ENCODE results near the gene APRT. TPM values are rescaled to one million over a fixed set of nuclear protein-coding genes. Genes with fewer than 3 reads are reported as not detected.

Gene APRT
- polyA plus RNA-seq, 1 experiment = 66.8 TPM

DNA sequence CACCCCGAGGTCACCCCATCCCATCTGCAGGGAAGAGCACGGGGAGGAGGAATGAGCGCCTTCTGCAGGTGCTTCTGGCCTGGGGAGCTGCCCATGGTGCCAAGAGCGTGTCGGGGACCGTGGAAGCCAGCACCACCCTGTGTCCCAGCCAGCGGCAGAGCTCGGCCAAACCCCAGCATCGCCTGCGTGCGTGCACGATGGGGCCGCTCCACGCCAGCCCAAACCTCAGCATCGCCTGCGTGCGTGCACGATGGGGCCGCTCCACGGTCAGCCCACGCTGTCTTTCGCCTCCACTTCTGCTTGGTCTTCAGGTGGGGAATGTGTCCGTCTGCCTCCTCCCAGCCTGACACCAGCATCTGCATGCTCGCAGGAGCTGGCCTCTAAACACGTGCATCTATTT is 31.1 kb upstream of the APRT start:
- Histone ChIP-seq H3K27ac (ENCODE audit: low read depth, low read length) (no peak overlapping the region), H3K27me3 (ENCODE audit: control insufficient read depth, insufficient read depth, low read length) (no peaks in the 10 kb centered on the region), H3K4me3 (ENCODE audit: low read depth, low read length) (no peak overlapping the region), H3K9me3 (ENCODE audit: control insufficient read depth, insufficient read depth, low read length) (no peaks in the 10 kb centered on the region)
- CTCF ChIA-PET = no interaction called here
- DNase-seq (ENCODE audit: low read depth, low spot score) = no peak
- TF ChIP-seq, protein P1, sequence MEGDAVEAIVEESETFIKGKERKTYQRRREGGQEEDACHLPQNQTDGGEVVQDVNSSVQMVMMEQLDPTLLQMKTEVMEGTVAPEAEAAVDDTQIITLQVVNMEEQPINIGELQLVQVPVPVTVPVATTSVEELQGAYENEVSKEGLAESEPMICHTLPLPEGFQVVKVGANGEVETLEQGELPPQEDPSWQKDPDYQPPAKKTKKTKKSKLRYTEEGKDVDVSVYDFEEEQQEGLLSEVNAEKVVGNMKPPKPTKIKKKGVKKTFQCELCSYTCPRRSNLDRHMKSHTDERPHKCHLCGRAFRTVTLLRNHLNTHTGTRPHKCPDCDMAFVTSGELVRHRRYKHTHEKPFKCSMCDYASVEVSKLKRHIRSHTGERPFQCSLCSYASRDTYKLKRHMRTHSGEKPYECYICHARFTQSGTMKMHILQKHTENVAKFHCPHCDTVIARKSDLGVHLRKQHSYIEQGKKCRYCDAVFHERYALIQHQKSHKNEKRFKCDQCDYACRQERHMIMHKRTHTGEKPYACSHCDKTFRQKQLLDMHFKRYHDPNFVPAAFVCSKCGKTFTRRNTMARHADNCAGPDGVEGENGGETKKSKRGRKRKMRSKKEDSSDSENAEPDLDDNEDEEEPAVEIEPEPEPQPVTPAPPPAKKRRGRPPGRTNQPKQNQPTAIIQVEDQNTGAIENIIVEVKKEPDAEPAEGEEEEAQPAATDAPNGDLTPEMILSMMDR (IDR thresholded peaks at IDR 0.05; ENCODE audit: low read depth, low read length) = no peak
- POLR2A ChIA-PET = no interaction called here

DNA sequence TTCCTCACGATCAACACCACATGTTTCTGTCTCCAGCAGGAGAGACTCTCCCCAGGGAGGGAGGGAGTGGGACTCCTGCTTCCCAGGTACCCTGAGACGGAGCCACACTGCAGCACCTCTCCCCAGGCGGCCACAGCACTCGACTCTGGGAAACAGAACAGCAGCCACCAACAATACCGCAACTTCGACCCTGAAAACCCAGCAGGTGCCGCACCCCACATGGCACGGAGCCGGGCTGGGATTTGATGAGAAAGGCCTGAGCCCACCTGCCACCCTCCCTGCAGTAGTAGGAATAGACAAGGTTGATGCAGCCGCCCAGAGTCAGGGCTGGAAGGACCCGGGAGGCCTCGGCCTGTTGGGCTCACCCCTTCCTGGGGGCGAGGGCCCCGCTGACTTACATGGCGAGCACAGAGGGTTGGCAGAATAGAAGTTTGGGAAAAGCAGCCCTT is 30.6 kb upstream of the APRT start:
- ChIA-PET CTCF (no interaction called here), POLR2A (no interaction called here)
- H3K27ac ChIP-seq (ENCODE audit: low read depth, low read length) = no peak overlapping the region
- no peak overlapping the region for H3K4me3 ChIP-seq (ENCODE audit: low read depth, low read length)
- TF ChIP-seq, protein P1 (IDR thresholded peaks at IDR 0.05; ENCODE audit: low read depth, low read length) = no peak
- H3K9me3 ChIP-seq (ENCODE audit: control insufficient read depth, insufficient read depth, low read length) = no peaks in the 10 kb centered on the region
- DNase-seq (ENCODE audit: low read depth, low spot score) = no peak
- H3K27me3 ChIP-seq (ENCODE audit: control insufficient read depth, insufficient read depth, low read length) = no peaks in the 10 kb centered on the region

DNA sequence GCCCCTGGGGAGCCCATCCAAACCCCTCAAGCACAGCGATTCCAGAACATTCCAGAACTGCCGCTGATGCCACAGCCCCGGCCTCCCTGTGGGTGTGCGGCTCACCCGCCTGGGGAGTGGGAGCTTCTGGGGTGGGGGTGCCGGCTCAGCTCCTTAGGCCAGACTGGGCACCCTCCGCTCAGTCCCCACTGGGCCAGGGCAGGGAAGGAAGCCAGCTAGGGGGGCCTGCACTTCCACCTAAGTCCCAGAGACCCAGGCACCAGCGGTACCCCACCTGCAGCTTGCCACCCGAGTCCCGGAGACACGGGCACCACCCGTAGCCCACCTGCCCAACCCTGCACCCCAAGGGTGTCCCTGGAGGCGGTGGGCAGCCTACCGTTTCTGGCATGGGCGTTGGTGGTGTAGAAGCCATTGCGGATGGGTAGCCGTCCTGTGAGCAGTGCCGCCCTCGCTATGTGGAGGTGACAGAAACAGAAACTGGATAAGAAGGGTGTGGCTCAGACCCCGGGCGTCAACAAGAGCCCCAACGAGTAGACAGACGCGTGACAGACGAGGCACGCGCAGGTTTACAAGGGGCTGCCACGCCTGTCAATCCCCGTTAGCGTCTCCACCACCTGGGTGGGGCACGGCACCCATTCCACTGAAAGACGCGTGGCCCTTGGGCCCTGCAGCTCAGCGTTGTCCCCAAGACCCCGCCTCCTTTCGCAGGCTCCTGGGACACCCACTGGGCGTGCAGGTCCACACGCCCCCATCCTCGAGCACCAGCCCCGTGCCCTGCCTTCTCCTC is 30.0 kb upstream of the APRT start:
- Histone ChIP-seq H3K4me3 (ENCODE audit: low read depth, low read length) (no peak overlapping the region), H3K27me3 (ENCODE audit: control insufficient read depth, insufficient read depth, low read length) (no peaks in the 10 kb centered on the region), H3K27ac (ENCODE audit: low read depth, low read length) (no peak overlapping the region), H3K9me3 (ENCODE audit: control insufficient read depth, insufficient read depth, low read length) (no peaks in the 10 kb centered on the region)
- CTCF ChIA-PET = no interaction called here
- POLR2A ChIA-PET = no interaction called here
- no peak for DNase-seq (ENCODE audit: low read depth, low spot score)
- TF ChIP-seq, protein P1 (IDR thresholded peaks at IDR 0.05; ENCODE audit: low read depth, low read length) = no peak

DNA sequence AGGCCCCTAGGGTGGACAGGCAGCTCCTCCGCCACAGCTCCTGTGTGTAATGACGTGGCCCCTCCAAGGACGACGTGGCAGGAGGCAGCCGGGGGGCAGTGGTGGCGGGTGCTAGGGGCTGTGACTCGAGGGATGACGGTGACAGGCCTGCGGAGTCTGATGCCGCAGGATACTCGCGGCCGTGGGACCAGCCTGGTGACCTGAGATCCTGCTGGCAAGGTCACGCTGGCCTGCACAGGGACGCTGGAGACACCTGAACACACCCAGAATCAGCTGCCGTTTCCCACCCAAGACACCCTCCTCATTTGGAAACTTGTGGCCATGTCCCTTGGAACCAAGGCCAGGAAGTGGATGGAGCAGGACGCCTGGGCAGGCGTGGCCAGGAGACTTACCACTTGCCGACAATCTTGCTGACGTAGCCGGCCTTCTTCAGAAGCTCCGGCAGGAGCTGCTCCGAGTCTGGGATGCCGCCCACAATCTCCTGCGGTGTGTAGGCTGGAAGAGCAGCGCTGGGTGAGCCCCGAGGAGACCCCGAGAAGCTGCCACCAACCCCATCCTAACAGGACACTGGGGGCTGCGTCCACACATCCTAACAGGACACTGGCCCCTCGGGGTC is 29.0 kb upstream of the APRT start:
- ChIA-PET CTCF (no interaction called here), POLR2A (no interaction called here)
- no peak for DNase-seq (ENCODE audit: low read depth, low spot score)
- H3K27me3 ChIP-seq (ENCODE audit: control insufficient read depth, insufficient read depth, low read length) = no peaks in the 10 kb centered on the region
- H3K4me3 ChIP-seq (ENCODE audit: low read depth, low read length) = no peak overlapping the region
- TF ChIP-seq, protein P1 (IDR thresholded peaks at IDR 0.05; ENCODE audit: low read depth, low read length) = no peak
- H3K9me3 ChIP-seq (ENCODE audit: control insufficient read depth, insufficient read depth, low read length) = no peaks in the 10 kb centered on the region
- H3K27ac ChIP-seq (ENCODE audit: low read depth, low read length) = no peak overlapping the region

All from AG04450 (cell line).